WTC11 (cell line): ENCODE results near the gene CDCA4.

Experiments used
- HMGA2 ChIP-seq: fragments of 250-450 bp; sonication (Bioruptor Pico); IDR thresholded peaks from 2 replicates; pipeline ENCODE4 v1.4.0; 2021; ENCODE audit warnings: mild to moderate bottlenecking, moderate library complexity
- JUN ChIP-seq: sonication (generic); formaldehyde crosslinking; IDR thresholded peaks from 2 replicates; pipeline ENCODE4 v1.8.0; 2023; ENCODE audit warnings: mild to moderate bottlenecking, missing genetic modification reagents
- SMAD3 ChIP-seq: sonication (generic); formaldehyde crosslinking; IDR thresholded peaks from 2 replicates; pipeline ENCODE4 v1.8.0; 2022; ENCODE audit warnings: missing genetic modification reagents, mild to moderate bottlenecking, borderline replicate concordance
- TP53 ChIP-seq: sonication (generic); formaldehyde crosslinking; IDR thresholded peaks from 2 replicates; pipeline ENCODE4 v1.8.1; 2023; ENCODE audit warnings: mild to moderate bottlenecking, missing genetic modification reagents
- ZNF232 ChIP-seq: sonication (generic); formaldehyde crosslinking; IDR thresholded peaks from 2 replicates; pipeline ENCODE4 v1.8.0; 2022; ENCODE audit warnings: mild to moderate bottlenecking, missing genetic modification reagents
- TF ChIP-seq, protein P1 (sequence below): fragments of 200-600 bp; IDR thresholded peaks from 2 replicates; pipeline ENCODE4 v1.8.0; 2022; ENCODE audit warnings: antibody characterized with exemption

GRCh38 chr14:104996032-104996431, 24.9 kb downstream of the CDCA4 start:
- no peak for TF ChIP-seq TP53
- no peak for TF ChIP-seq ZNF232 (CRISPR knock-in tag)
- TF ChIP-seq JUN (CRISPR knock-in tag): no peak
- no peak for TF ChIP-seq SMAD3 (CRISPR knock-in tag)
- TF ChIP-seq, protein P1, sequence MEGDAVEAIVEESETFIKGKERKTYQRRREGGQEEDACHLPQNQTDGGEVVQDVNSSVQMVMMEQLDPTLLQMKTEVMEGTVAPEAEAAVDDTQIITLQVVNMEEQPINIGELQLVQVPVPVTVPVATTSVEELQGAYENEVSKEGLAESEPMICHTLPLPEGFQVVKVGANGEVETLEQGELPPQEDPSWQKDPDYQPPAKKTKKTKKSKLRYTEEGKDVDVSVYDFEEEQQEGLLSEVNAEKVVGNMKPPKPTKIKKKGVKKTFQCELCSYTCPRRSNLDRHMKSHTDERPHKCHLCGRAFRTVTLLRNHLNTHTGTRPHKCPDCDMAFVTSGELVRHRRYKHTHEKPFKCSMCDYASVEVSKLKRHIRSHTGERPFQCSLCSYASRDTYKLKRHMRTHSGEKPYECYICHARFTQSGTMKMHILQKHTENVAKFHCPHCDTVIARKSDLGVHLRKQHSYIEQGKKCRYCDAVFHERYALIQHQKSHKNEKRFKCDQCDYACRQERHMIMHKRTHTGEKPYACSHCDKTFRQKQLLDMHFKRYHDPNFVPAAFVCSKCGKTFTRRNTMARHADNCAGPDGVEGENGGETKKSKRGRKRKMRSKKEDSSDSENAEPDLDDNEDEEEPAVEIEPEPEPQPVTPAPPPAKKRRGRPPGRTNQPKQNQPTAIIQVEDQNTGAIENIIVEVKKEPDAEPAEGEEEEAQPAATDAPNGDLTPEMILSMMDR: no peak
- no peak for TF ChIP-seq HMGA2 (CRISPR knock-in tag)
